ENCODE measurements around the gene HIF1A.

Gene HIF1A

DNA sequence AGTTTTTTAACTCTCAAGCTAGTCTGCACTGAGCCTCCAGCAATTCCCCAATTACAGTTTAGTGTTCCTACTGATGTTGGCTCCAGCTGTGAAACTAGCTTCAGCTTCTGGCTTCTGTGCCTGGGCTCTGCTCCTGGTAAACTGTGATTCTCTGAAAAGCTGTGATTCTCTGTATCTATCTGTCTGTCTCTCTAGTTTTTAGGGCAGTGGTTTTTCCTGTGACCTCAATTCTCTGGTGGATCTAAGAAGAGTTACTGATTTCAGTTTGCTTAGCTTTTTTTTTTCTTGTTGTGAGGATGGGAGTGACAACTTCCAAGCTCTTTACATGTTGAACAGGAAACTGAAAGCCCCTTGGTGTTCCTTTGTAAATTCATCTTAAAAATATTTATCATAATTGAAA lies 3.8 kb upstream of the HIF1A start:
- Histone ChIP-seq H3K27ac (ENCODE audit: low read length) (no peak overlapping the region), H3K9me3 (ENCODE audit: insufficient read depth, low read length) (peaks cover 5% of the 10 kb centered on the region; the same call in 1 of the 2 replicates), H3K4me2 (ENCODE audit: low read length) (no peak overlapping the region), H3K27me3 (ENCODE audit: low read depth, low read length) (no peaks in the 10 kb centered on the region), H3K36me3 (replicated peaks; ENCODE audit: low read depth, low read length) (no peaks in the 10 kb centered on the region), H3K4me3 (ENCODE audit: low read length) (no peak overlapping the region), H3K9ac (ENCODE audit: low read length) (no peak overlapping the region), H4K20me1 (ENCODE audit: insufficient read depth, low read length) (peaks cover 4% of the 10 kb centered on the region), H3K4me1 (ENCODE audit: low read length) (peaks cover 8% of the 10 kb centered on the region), H3K79me2 (ENCODE audit: low read length) (peaks cover 12% of the 10 kb centered on the region), H2AFZ (ENCODE audit: low read depth, low read length) (no peak overlapping the region)
- TF ChIP-seq EZH2phosphoT487 (IDR thresholded peaks at IDR 0.05; ENCODE audit: low read depth): no peak
- TF ChIP-seq, protein P1, sequence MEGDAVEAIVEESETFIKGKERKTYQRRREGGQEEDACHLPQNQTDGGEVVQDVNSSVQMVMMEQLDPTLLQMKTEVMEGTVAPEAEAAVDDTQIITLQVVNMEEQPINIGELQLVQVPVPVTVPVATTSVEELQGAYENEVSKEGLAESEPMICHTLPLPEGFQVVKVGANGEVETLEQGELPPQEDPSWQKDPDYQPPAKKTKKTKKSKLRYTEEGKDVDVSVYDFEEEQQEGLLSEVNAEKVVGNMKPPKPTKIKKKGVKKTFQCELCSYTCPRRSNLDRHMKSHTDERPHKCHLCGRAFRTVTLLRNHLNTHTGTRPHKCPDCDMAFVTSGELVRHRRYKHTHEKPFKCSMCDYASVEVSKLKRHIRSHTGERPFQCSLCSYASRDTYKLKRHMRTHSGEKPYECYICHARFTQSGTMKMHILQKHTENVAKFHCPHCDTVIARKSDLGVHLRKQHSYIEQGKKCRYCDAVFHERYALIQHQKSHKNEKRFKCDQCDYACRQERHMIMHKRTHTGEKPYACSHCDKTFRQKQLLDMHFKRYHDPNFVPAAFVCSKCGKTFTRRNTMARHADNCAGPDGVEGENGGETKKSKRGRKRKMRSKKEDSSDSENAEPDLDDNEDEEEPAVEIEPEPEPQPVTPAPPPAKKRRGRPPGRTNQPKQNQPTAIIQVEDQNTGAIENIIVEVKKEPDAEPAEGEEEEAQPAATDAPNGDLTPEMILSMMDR (IDR thresholded peaks at IDR 0.05; ENCODE audit: low read depth, low read length): no peak

DNA sequence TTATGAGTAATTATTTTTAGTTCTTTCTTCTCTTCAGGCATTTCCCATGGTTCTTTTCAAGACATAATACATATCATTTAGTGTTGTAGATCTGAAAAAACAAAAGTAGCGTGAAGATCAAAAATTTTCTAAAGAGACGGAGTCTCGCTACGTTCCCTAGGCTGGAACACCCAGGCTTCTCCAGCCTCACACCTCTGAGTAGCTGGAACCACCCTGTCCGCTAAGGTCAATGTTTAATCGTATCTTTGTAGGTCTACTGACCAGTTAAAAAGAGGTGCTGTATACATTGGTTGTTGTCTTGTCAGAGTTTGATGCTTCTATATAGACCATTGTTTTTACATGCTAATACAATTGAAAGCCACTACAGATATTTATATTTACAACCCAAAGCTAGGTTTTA lies 1.3 kb upstream of the HIF1A start:
- Histone ChIP-seq H3K4me1 (ENCODE audit: low read length) (peaks cover 29% of the 10 kb centered on the region), H3K4me2 (ENCODE audit: low read length) (peak overlapping the region; percentile 93), H4K20me1 (ENCODE audit: insufficient read depth, low read length) (peaks cover 30% of the 10 kb centered on the region), H3K79me2 (ENCODE audit: low read length) (peaks cover 37% of the 10 kb centered on the region), H3K36me3 (replicated peaks; ENCODE audit: low read depth, low read length) (peaks cover 13% of the 10 kb centered on the region), H2AFZ (ENCODE audit: low read depth, low read length) (no peak overlapping the region), H3K27me3 (ENCODE audit: low read depth, low read length) (no peaks in the 10 kb centered on the region), H3K9me3 (ENCODE audit: insufficient read depth, low read length) (peaks cover 5% of the 10 kb centered on the region; the same call in 1 of the 2 replicates), H3K4me3 (ENCODE audit: low read length) (peak overlapping the region; percentile 84), H3K9ac (ENCODE audit: low read length) (0 out of 2 replicates have a peak overlapping the region, but pooled peaks have one; percentile 54), H3K27ac (ENCODE audit: low read length) (no peak overlapping the region)
- TF ChIP-seq EZH2phosphoT487 (IDR thresholded peaks at IDR 0.05; ENCODE audit: low read depth): no peak

DNA sequence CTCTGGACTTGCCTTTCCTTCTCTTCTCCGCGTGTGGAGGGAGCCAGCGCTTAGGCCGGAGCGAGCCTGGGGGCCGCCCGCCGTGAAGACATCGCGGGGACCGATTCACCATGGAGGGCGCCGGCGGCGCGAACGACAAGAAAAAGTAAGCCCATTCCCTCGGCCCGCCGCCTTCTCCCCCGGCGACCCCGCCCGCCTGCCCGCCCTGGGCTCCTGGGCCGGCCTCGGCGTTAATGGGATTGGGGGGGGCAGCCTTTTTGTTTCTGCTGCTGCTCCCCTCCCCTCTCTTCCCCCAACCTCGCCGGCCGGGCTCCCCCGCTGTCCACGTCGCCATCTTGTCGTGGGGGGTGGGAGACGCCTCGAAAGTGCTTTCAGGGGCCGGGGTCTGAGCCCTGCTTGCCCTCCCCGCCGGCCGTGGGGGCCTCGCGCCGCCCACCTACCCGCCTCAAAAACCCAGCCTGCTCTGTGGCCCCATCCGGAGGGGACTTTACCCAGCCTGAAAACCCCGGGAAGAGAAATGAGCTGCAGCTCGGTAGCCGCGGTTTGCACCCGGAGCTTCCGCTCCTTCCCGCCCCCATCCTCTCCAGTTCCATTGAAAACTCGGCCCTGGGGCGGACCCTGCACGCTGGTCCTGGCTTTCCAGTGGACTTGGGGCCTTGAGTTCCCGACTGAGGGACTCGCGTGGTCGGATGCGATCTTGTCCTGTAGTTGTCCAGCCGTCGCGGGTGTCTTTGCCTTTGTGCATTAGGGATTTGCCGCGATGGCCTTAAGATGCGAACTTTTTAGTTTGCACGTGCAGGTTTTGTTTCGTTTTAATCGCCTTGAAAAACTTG lies 598 bp downstream of the HIF1A start:
- peaks cover 31% of the 10 kb centered on the region for H3K4me1 ChIP-seq (ENCODE audit: low read length)
- H3K27me3 ChIP-seq (ENCODE audit: low read depth, low read length): no peaks in the 10 kb centered on the region
- peaks cover 18% of the 10 kb centered on the region for H3K36me3 ChIP-seq (replicated peaks; ENCODE audit: low read depth, low read length)
- peaks cover 56% of the 10 kb centered on the region for H3K79me2 ChIP-seq (ENCODE audit: low read length)
- no peak for TF ChIP-seq EZH2phosphoT487 (IDR thresholded peaks at IDR 0.05; ENCODE audit: low read depth)
- H3K9me3 ChIP-seq (ENCODE audit: insufficient read depth, low read length): no peaks in the 10 kb centered on the region
- H3K27ac ChIP-seq (ENCODE audit: low read length): peak overlapping the region; percentile 84
- peak overlapping the region; percentile 98 for H3K9ac ChIP-seq (ENCODE audit: low read length)
- peaks cover 47% of the 10 kb centered on the region for H4K20me1 ChIP-seq (ENCODE audit: insufficient read depth, low read length)
- H3K4me3 ChIP-seq (ENCODE audit: low read length): peak overlapping the region; percentile 94
- H2AFZ ChIP-seq (ENCODE audit: low read depth, low read length): peak overlapping the region; percentile 52; the same call in 1 of the 2 replicates
- H3K4me2 ChIP-seq (ENCODE audit: low read length): peak overlapping the region; percentile 85

DNA sequence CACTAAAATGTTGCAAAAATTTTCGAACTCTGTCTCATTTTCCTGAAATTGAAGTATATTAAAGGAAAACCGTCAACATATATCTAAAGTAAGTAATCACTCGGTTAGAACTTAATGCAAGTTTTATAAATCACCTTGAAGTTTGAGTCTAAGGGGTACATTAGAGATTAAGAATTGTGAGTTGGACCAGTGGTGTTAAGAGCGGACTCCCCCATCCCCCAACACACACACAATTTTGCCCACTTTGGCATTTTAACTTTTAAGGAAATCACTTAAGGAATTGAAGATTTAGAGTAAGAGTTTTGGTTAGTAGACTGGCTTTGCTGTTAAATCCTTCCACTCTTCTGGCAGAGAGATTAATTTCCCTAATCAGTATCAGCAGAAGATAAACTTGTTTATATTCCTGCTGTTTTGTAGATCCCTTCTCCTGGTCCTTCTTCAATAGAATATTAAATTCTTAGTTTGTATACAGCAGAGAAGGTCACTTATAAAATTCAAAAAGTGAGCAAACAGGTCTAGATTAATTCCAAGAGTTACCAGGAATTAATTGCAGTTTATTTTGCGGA lies 1.5 kb downstream of the HIF1A start:
- no peak overlapping the region for H2AFZ ChIP-seq (ENCODE audit: low read depth, low read length)
- H3K9ac ChIP-seq (ENCODE audit: low read length): peak overlapping the region; percentile 98
- peak overlapping the region; percentile 84; the same call in 1 of the 2 replicates for H3K27ac ChIP-seq (ENCODE audit: low read length)
- TF ChIP-seq, protein P1 (IDR thresholded peaks at IDR 0.05; ENCODE audit: low read depth, low read length): no peak
- no peak for TF ChIP-seq EZH2phosphoT487 (IDR thresholded peaks at IDR 0.05; ENCODE audit: low read depth)
- H3K4me2 ChIP-seq (ENCODE audit: low read length): peak overlapping the region; percentile 85
- H3K36me3 ChIP-seq (replicated peaks; ENCODE audit: low read depth, low read length): peaks cover 18% of the 10 kb centered on the region
- peak overlapping the region; percentile 94 for H3K4me3 ChIP-seq (ENCODE audit: low read length)
- H3K9me3 ChIP-seq (ENCODE audit: insufficient read depth, low read length): no peaks in the 10 kb centered on the region
- peaks cover 57% of the 10 kb centered on the region for H4K20me1 ChIP-seq (ENCODE audit: insufficient read depth, low read length)
- H3K79me2 ChIP-seq (ENCODE audit: low read length): peaks cover 65% of the 10 kb centered on the region
- H3K4me1 ChIP-seq (ENCODE audit: low read length): peaks cover 31% of the 10 kb centered on the region
- no peaks in the 10 kb centered on the region for H3K27me3 ChIP-seq (ENCODE audit: low read depth, low read length)

Data from OCI-LY3 (cell line).